ENCODE data around the gene TEX2. TPM values are rescaled to one million over a fixed set of nuclear protein-coding genes. Genes with fewer than 3 reads are reported as not detected.

TEX2 gene, protein sequence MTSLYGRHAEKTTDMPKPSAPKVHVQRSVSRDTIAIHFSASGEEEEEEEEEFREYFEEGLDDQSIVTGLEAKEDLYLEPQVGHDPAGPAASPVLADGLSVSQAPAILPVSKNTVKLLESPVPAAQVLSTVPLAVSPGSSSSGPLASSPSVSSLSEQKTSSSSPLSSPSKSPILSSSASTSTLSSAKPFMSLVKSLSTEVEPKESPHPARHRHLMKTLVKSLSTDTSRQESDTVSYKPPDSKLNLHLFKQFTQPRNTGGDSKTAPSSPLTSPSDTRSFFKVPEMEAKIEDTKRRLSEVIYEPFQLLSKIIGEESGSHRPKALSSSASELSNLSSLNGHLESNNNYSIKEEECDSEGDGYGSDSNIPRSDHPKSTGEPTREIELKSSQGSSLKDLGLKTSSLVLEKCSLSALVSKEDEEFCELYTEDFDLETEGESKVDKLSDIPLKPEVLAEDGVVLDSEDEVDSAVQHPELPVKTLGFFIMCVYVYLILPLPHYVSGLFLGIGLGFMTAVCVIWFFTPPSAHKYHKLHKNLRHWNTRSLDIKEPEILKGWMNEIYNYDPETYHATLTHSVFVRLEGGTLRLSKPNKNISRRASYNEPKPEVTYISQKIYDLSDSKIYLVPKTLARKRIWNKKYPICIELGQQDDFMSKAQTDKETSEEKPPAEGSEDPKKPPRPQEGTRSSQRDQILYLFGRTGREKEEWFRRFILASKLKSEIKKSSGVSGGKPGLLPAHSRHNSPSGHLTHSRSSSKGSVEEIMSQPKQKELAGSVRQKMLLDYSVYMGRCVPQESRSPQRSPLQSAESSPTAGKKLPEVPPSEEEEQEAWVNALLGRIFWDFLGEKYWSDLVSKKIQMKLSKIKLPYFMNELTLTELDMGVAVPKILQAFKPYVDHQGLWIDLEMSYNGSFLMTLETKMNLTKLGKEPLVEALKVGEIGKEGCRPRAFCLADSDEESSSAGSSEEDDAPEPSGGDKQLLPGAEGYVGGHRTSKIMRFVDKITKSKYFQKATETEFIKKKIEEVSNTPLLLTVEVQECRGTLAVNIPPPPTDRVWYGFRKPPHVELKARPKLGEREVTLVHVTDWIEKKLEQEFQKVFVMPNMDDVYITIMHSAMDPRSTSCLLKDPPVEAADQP
- total RNA-seq (2021) (24.0 and 27.9 TPM in 2 replicates), Bru-seq, nascent RNA (percentile 70 among the genes with signal in this experiment), BruChase-seq, experiment 1, labeled RNA remaining after a 2-hour chase (percentile 57 among the genes with signal in this experiment), BruChase-seq, experiment 2, labeled RNA remaining after a 6-hour chase (percentile 68 among the genes with signal in this experiment)
- long read RNA-seq, full-length matches to known transcripts: 28 of 40 reads
- long read RNA-seq, partial matches to known transcripts: 2 of 40 reads
- long read RNA-seq, other reads (novel, unspliced or antisense): 10 of 40 reads

- Histone ChIP-seq H3F3A (ENCODE audit: insufficient read depth, low read depth) (peaks cover 21% of the 10 kb centered on the region), H3K27me3 (ENCODE audit: insufficient read depth, low read depth) (peaks cover 12% of the 10 kb centered on the region; the same call in 1 of the 2 replicates), H3K4me3 (peak within 1 kb of the TSS; percentile 71), H3K79me2 (ENCODE audit: low read depth) (peaks cover 44% of the 10 kb centered on the region), H3K36me3 (ENCODE audit: low read depth) (no peaks in the 10 kb centered on the region), H3K9me2 (ENCODE audit: insufficient read depth) (no peaks in the 10 kb centered on the region), H2AFZ (peak within 1 kb of the TSS; percentile 99), H3K27ac (peak within 1 kb of the TSS; percentile 18; the same call in 1 of the 2 replicates), H3K9me3 (ENCODE audit: insufficient read depth, low read depth) (no peaks in the 10 kb centered on the region), H4K20me1 (ENCODE audit: insufficient read depth) (0 out of 2 replicates have a peak, but pooled peaks cover 2% of the 10 kb centered on the region), H3K4me2 (peak within 1 kb of the TSS; percentile 98), H3K4me1 (replicated peaks; ENCODE audit: insufficient read depth) (peaks cover 26% of the 10 kb centered on the region)
- no TSS peak for BruUV-seq (replicated peaks)
- intact Hi-C loops (cut with micrococcal nuclease; ENCODE audit: unreplicated experiment): loop anchor here (1.0 to 2.0 kb wide), 2 partner anchors 16 to 118 kb away; no protein-coding TSS in a partner anchor
- peak; percentile 72 to 90 for DNase-seq
- POLR2A ChIA-PET (ENCODE audit: unreplicated experiment): interaction anchor here (0.6 kb wide), 2 partner anchors 35 to 55 kb away, joined by 3 to 4 read pairs; no protein-coding TSS in a partner anchor
- TF ChIP-seq, protein P1, sequence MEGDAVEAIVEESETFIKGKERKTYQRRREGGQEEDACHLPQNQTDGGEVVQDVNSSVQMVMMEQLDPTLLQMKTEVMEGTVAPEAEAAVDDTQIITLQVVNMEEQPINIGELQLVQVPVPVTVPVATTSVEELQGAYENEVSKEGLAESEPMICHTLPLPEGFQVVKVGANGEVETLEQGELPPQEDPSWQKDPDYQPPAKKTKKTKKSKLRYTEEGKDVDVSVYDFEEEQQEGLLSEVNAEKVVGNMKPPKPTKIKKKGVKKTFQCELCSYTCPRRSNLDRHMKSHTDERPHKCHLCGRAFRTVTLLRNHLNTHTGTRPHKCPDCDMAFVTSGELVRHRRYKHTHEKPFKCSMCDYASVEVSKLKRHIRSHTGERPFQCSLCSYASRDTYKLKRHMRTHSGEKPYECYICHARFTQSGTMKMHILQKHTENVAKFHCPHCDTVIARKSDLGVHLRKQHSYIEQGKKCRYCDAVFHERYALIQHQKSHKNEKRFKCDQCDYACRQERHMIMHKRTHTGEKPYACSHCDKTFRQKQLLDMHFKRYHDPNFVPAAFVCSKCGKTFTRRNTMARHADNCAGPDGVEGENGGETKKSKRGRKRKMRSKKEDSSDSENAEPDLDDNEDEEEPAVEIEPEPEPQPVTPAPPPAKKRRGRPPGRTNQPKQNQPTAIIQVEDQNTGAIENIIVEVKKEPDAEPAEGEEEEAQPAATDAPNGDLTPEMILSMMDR (conservative IDR thresholded peaks at IDR 0.05): no peak
- no peak for TF ChIP-seq EZH2 (IDR thresholded peaks at IDR 0.05; ENCODE audit: low read depth)
- CTCF ChIA-PET: interaction anchor here (0.7 kb wide), 1 partner anchor 256 kb away, joined by 3 read pairs; no protein-coding TSS in a partner anchor
These were observed at the start of gene TEX2 for GRCh38 chr17:64263000-64263766. TEX2 (minus strand) TSS chr17:64263260; CDS start chr17:64214217, 49,043 bp downstream.

DNA sequence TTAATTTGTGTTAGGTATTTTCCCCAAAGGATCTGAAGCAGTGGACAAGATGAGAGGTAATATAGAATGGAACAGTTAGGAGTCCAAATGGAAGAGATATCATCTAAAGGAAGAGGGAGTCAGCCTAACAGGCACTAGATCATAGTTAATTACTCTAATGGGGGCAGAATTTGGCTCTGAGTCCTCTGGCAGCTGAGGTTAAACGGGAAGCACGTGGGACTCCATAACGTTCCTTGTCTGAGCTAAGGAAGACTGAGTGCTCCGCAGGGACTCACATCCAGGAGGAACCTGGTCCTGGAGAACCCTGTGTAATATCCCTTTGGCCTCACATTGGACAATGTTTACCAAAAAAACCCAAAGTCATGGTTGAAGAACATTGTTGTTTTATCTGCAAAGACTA, 46.6 kb upstream of the TEX2 start:
- Histone ChIP-seq H3K4me1 (replicated peaks; ENCODE audit: insufficient read depth) (no peaks in the 10 kb centered on the region), H3K9me2 (ENCODE audit: insufficient read depth) (no peaks in the 10 kb centered on the region), H4K20me1 (ENCODE audit: insufficient read depth) (no peaks in the 10 kb centered on the region), H3K79me2 (ENCODE audit: low read depth) (no peaks in the 10 kb centered on the region), H3F3A (ENCODE audit: insufficient read depth, low read depth) (no peaks in the 10 kb centered on the region; the same call in 1 of the 2 replicates), H3K36me3 (ENCODE audit: low read depth) (no peaks in the 10 kb centered on the region), H3K4me2 (no peak overlapping the region), H3K27ac (no peak overlapping the region), H3K9me3 (ENCODE audit: insufficient read depth, low read depth) (no peaks in the 10 kb centered on the region), H3K4me3 (no peak overlapping the region), H3K27me3 (ENCODE audit: insufficient read depth, low read depth) (no peaks in the 10 kb centered on the region), H2AFZ (no peak overlapping the region)
- no peak for DNase-seq
- intact Hi-C loops (cut with micrococcal nuclease; ENCODE audit: unreplicated experiment): no loop called here
- ChIA-PET CTCF (interaction anchor here (0.5 kb wide), 1 partner anchor 24 kb away, joined by 3 read pairs; no protein-coding TSS in a partner anchor), POLR2A (ENCODE audit: unreplicated experiment) (interaction anchor here (0.7 kb wide), 1 partner anchor 194 kb away, joined by 3 read pairs; no protein-coding TSS in a partner anchor)
- TF ChIP-seq EZH2 (IDR thresholded peaks at IDR 0.05; ENCODE audit: low read depth): no peak
- TF ChIP-seq, protein P1 (conservative IDR thresholded peaks at IDR 0.05): no peak
- no TSS peak for BruUV-seq (replicated peaks)

All from PC-9 (cell line).